Measurements from ENCODE around the gene GALK1. TPM values are rescaled to one million over a fixed set of nuclear protein-coding genes. Genes with fewer than 3 reads are reported as not detected.

Gene GALK1
- total RNA-seq, 1 experiment from 2014 or later, result 35.8 TPM

DNA sequence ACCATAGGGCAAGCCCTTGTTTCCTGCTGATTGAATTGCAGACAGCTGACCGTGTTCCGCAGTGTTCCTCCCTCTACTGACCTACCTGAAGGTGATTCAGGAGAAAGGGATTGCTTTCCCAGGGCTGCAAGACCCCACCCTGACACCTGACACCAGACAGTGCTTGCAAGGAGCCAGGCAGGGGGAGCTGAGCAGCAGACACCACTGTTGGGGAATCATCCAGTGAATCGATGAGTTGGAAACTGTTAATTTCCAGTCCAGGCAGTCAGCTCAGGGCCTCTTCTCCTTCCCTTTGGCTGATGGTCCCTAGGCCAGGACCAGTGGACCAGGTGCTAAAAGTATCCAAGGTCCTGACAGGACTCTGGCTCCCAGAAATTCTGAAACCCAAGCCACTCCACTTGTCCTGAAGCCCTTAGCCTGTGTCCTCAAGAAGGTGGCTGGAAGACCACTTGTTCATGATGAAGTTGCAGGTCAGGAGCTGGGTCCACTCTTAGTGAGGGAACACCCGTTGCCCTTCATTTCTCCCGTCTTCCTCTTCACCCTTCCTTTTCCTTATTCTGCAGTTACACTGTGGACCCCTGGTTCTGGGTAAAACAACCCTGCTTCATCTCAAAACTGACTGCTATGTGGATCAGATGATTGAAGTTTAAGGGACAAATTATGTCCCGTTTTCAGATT lies 10.1 kb upstream of the GALK1 start:
- H3K27me3 ChIP-seq (ENCODE audit: control insufficient read depth, insufficient read depth, low read length), result no peaks in the 10 kb centered on the region
- ChIA-PET CTCF (no interaction called here), POLR2A (interaction anchor here (0.5 to 0.8 kb wide), 5 partner anchors 10 to 493 kb away, joined by 3 to 5 read pairs (median 3); partner anchors contain the start of genes GALK1 and TRIM65)
- H3K4me1 ChIP-seq (ENCODE audit: control insufficient read depth, insufficient read depth, low read length), result peaks cover 19% of the 10 kb centered on the region
- H3K36me3 ChIP-seq (ENCODE audit: control insufficient read depth, insufficient read depth, low read length), result peaks cover 28% of the 10 kb centered on the region
- intact Hi-C loops (cut with micrococcal nuclease; ENCODE audit: unreplicated experiment), result no loop called here
- DNase-seq (ENCODE audit: low read depth, low spot score) (no peak), ATAC-seq (no peak)
- TF ChIP-seq CTCF (IDR thresholded peaks at IDR 0.05), result no peak
- 0 out of 2 replicates have a peak, but pooled peaks have one; percentile 52 for TF ChIP-seq SIN3A (IDR thresholded peaks at IDR 0.05; ENCODE audit: borderline replicate concordance, insufficient read depth, low read depth, low read length)
- H3K9me3 ChIP-seq (ENCODE audit: control insufficient read depth, insufficient read depth, low read depth, low read length), result no peaks in the 10 kb centered on the region
- no TSS peak for BruUV-seq (replicated peaks)
- H3K27ac ChIP-seq (ENCODE audit: low read length), result no peak overlapping the region
- in situ Hi-C loops (cut with HindIII; ENCODE audit: low pct_unique_long_range_greater_than_20kb, low sequenced_read_pairs), result no loop called here
- no peak overlapping the region for H3K4me3 ChIP-seq (ENCODE audit: low read depth in 2 of 2, low read length in 2 of 2)

DNA sequence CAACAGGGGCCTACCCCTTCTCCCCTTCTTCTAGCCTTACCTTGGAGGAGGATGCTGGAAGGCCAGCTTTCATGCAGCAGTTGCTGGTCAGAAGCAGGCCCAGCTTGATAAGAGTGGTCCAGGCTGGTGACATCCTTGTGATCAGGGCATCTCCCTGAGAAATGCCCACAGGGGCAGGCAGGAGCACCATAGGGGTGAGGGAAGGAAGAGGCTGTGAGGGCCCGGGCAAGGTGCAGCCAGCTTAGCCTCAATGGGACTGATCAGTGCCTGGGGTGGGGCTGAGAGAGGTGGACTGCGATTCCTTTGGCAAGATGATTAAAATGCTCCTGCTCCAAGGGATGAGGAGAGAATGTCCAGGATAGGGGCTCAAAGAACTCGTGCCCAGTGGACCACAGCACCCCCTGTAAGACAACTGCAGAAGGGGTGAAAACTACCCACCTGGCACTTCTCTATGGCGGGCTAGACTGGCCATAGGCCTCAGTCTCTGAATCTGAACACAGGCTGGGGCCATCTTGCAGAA lies 9.5 kb upstream of the GALK1 start:
- H3K4me1 ChIP-seq (ENCODE audit: control insufficient read depth, insufficient read depth, low read length), result peaks cover 16% of the 10 kb centered on the region
- H3K36me3 ChIP-seq (ENCODE audit: control insufficient read depth, insufficient read depth, low read length), result peaks cover 28% of the 10 kb centered on the region
- no peak overlapping the region for H3K4me3 ChIP-seq (ENCODE audit: low read depth in 2 of 2, low read length in 2 of 2)
- ChIA-PET POLR2A (interaction anchor here (0.5 to 0.8 kb wide), 3 partner anchors 9 to 492 kb away, joined by 3 to 5 read pairs (median 4); partner anchors contain the start of gene GALK1), CTCF (interaction anchor here (0.5 to 0.6 kb wide), 3 partner anchors 13 to 809 kb away, joined by 3 to 11 read pairs (median 5); no protein-coding TSS in a partner anchor)
- intact Hi-C loops (cut with micrococcal nuclease; ENCODE audit: unreplicated experiment), result no loop called here
- ATAC-seq (no peak), DNase-seq (ENCODE audit: low read depth, low spot score) (no peak)
- H3K27ac ChIP-seq (ENCODE audit: low read length), result no peak overlapping the region
- H3K27me3 ChIP-seq (ENCODE audit: control insufficient read depth, insufficient read depth, low read length), result no peaks in the 10 kb centered on the region
- TF ChIP-seq CTCF (IDR thresholded peaks at IDR 0.05) (no peak), TCF7L2 (IDR thresholded peaks at IDR 0.05; ENCODE audit: low read depth, low read length) (no peak), SIN3A (IDR thresholded peaks at IDR 0.05; ENCODE audit: borderline replicate concordance, insufficient read depth, low read depth, low read length) (no peak), POLR2AphosphoS5 (IDR thresholded peaks at IDR 0.05; ENCODE audit: low read depth, low read length) (no peak)
- TF ChIP-seq, protein P1, sequence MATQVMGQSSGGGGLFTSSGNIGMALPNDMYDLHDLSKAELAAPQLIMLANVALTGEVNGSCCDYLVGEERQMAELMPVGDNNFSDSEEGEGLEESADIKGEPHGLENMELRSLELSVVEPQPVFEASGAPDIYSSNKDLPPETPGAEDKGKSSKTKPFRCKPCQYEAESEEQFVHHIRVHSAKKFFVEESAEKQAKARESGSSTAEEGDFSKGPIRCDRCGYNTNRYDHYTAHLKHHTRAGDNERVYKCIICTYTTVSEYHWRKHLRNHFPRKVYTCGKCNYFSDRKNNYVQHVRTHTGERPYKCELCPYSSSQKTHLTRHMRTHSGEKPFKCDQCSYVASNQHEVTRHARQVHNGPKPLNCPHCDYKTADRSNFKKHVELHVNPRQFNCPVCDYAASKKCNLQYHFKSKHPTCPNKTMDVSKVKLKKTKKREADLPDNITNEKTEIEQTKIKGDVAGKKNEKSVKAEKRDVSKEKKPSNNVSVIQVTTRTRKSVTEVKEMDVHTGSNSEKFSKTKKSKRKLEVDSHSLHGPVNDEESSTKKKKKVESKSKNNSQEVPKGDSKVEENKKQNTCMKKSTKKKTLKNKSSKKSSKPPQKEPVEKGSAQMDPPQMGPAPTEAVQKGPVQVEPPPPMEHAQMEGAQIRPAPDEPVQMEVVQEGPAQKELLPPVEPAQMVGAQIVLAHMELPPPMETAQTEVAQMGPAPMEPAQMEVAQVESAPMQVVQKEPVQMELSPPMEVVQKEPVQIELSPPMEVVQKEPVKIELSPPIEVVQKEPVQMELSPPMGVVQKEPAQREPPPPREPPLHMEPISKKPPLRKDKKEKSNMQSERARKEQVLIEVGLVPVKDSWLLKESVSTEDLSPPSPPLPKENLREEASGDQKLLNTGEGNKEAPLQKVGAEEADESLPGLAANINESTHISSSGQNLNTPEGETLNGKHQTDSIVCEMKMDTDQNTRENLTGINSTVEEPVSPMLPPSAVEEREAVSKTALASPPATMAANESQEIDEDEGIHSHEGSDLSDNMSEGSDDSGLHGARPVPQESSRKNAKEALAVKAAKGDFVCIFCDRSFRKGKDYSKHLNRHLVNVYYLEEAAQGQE (IDR thresholded peaks at IDR 0.05; ENCODE audit: insufficient read depth in 1 of 2, low read depth in 2 of 2, low read length in 1 of 2), result no peak
- H3K9me3 ChIP-seq (ENCODE audit: control insufficient read depth, insufficient read depth, low read depth, low read length), result no peaks in the 10 kb centered on the region
- no TSS peak for BruUV-seq (replicated peaks)
- in situ Hi-C loops (cut with HindIII; ENCODE audit: low pct_unique_long_range_greater_than_20kb, low sequenced_read_pairs), result no loop called here

All from Panc1 (cell line).